HCT116 (cell line): ENCODE data around the gene CLEC20A. TPM values are rescaled to one million over a fixed set of nuclear protein-coding genes. Genes with fewer than 3 reads are reported as not detected.

Experiments used
- ATAC-seq: fragments of 200-7000 bp; cut with Tn5 transposase; 2 replicates; pipeline ENCODE4 v1.9.1; 2020; ENCODE audit warnings: mild to moderate bottlenecking, moderate library complexity
- BruUV-seq: library from RNA; stranded (reverse); fragments of 400-500 nt; replicated peaks from 2 replicates; lab custom pipeline; 2021; lab: Mats Ljungman, UMichigan
- CTCF ChIA-PET: fragments of 300-600 bp; sonication (Branson Sonifier 250); formaldehyde crosslinking; loops from one replicate; lab custom pipeline; 2021; ENCODE audit warnings: antibody characterized with exemption; lab: Charles Lee
- POLR2A ChIA-PET: fragments of 300-600, 350-600 bp; sonication (Branson Sonifier 250); formaldehyde crosslinking; loops from one replicate; lab custom pipeline; 2021; ENCODE audit warnings: antibody characterized with exemption; lab: Charles Lee
- RAD21 ChIA-PET, 2 experiments: fragments of 300-600 bp; sonication (Branson Sonifier 250); formaldehyde crosslinking; loops; one replicate each; lab custom pipeline; 2023; ENCODE audit warnings: low total read pairs in 2 of 2; ENCODE audit not compliant: uncharacterized antibody in 2 of 2, unreplicated experiment in 2 of 2, low non-redundant PET in 1 of 2; lab: Charles Lee
- DNase-seq: peaks from one replicate; pipeline ENCODE4 v3.0.0-alpha.2; 2010; ENCODE audit warnings: low read depth, low spot score
- H2AFZ ChIP-seq: fragments of 200-600 bp; shearing (Covaris generic), sonication (generic); 2 replicates; pipeline ENCODE4 v1.6.1; 2017; ENCODE audit warnings: low read depth, mixed run types, mixed read lengths, antibody characterized with exemption, low read length; ENCODE audit not compliant: poor library complexity, severe bottlenecking
- H3K27ac ChIP-seq: 2 replicates; pipeline ENCODE4 v1.5.1; 2012; ENCODE audit warnings: low read depth, low read length
- H3K27me3 ChIP-seq: fragments of 200-600 bp; sonication (generic); 2 replicates; pipeline ENCODE4 v1.6.1; 2016; ENCODE audit warnings: mixed run types, low read length, mixed read lengths; ENCODE audit not compliant: insufficient read depth
- H3K36me3 ChIP-seq, 2 experiments: fragments of 200-500 bp in 1 of 2; fragments of 200-600 bp in 1 of 2; sonication (Bioruptor generic) in 1 of 2; sonication (generic) in 1 of 2; 2 replicates each; pipeline versions ENCODE4 v1.5.1 to v1.6.1; 2014 to 2016; ENCODE audit warnings: low read length in 2 of 2, inconsistent platforms in 1 of 2, mixed read lengths in 1 of 2, mixed run types in 1 of 2; ENCODE audit not compliant: insufficient read depth in 2 of 2, control insufficient read depth in 1 of 2
- H3K4me1 ChIP-seq, 2 experiments: fragments of 200-600 bp in 1 of 2; sonication (generic) in 1 of 2; 2 replicates each; pipeline versions ENCODE4 v1.5.1 to v1.6.1; 2012 to 2017; ENCODE audit warnings: low read length in 2 of 2, inconsistent platforms in 1 of 2, mild to moderate bottlenecking in 1 of 2, mixed read lengths in 1 of 2, mixed run types in 1 of 2, moderate library complexity in 1 of 2; ENCODE audit not compliant: insufficient read depth in 2 of 2, control insufficient read depth in 1 of 2
- H3K4me2 ChIP-seq: fragments of 200-600 bp; sonication (generic); 2 replicates; pipeline ENCODE4 v1.6.1; 2017; ENCODE audit warnings: mixed run types, low read length, mixed read lengths
- H3K4me3 ChIP-seq, 2 experiments: fragments of 200-600 bp in 1 of 2; sonication (generic) in 1 of 2; replicated peaks in 1 of 2; 2 replicates each; pipeline ENCODE4 v1.5.1; 2011 to 2016; ENCODE audit warnings: low read length in 2 of 2, control low read depth in 1 of 2, low read depth in 1 of 2, mild to moderate bottlenecking in 1 of 2, mixed read lengths in 1 of 2, mixed run types in 1 of 2
- H3K79me2 ChIP-seq: fragments of 200-600 bp; sonication (generic); 2 replicates; pipeline ENCODE4 v1.6.1; 2017; ENCODE audit warnings: mild to moderate bottlenecking, mixed run types, low read length, moderate library complexity, mixed read lengths; ENCODE audit not compliant: insufficient read depth
- H3K9ac ChIP-seq: fragments of 200-600 bp; sonication (generic); 2 replicates; pipeline ENCODE4 v1.6.1; 2016; ENCODE audit warnings: low read length, mixed read lengths
- H3K9me2 ChIP-seq: fragments of 200-600 bp; sonication (generic), shearing (Covaris generic); 2 replicates; pipeline ENCODE4 v1.6.1; 2017; ENCODE audit warnings: mixed run types, mild to moderate bottlenecking, moderate library complexity; ENCODE audit not compliant: insufficient read depth
- H3K9me3 ChIP-seq, 2 experiments: fragments of 200-500 bp in 1 of 2; fragments of 200-600 bp in 1 of 2; sonication (Bioruptor generic) in 1 of 2; sonication (generic) in 1 of 2; 2 replicates each; pipeline ENCODE4 v1.6.1; 2014 to 2017; ENCODE audit warnings: low read length in 2 of 2, mixed read lengths in 2 of 2, inconsistent platforms in 1 of 2, low read depth in 1 of 2, mild to moderate bottlenecking in 1 of 2, mixed run types in 1 of 2, moderate library complexity in 1 of 2; ENCODE audit not compliant: control insufficient read depth in 1 of 2, insufficient read depth in 1 of 2
- H4K20me1 ChIP-seq: fragments of 200-600 bp; sonication (generic), shearing (Covaris generic); 2 replicates; pipeline ENCODE4 v1.6.1; 2017; ENCODE audit warnings: mixed run types, mild to moderate bottlenecking, moderate library complexity; ENCODE audit not compliant: insufficient read depth
- ATF3 ChIP-seq: IDR thresholded peaks from 2 replicates; pipeline ENCODE4 v1.6.1; 2012
- FOSL1 ChIP-seq: IDR thresholded peaks from 2 replicates; pipeline ENCODE4 v1.6.1; 2012; ENCODE audit warnings: low read depth
- MAX ChIP-seq: IDR thresholded peaks from 2 replicates; pipeline ENCODE4 v1.6.1; 2012
- POLR2AphosphoS5 ChIP-seq: IDR thresholded peaks from 2 replicates; pipeline ENCODE4 v1.6.1; 2011; ENCODE audit warnings: mild to moderate bottlenecking, low read depth, low read length, moderate library complexity
- RAD21 ChIP-seq: IDR thresholded peaks from 2 replicates; pipeline ENCODE4 v1.6.1; 2012; ENCODE audit warnings: low read depth, mild to moderate bottlenecking
- SRF ChIP-seq: IDR thresholded peaks from 2 replicates; pipeline ENCODE4 v1.6.1; 2012; ENCODE audit warnings: low read depth
- TCF7L2 ChIP-seq: IDR thresholded peaks from 2 replicates; pipeline ENCODE4 v1.7.0; 2011; ENCODE audit warnings: borderline replicate concordance, inconsistent platforms; ENCODE audit not compliant: insufficient read depth, insufficient read length; ENCODE audit errors: extremely low read depth
- ZFX ChIP-seq: fragments of 450-650 bp; IDR thresholded peaks from 2 replicates; pipeline ENCODE4 v1.6.1; 2017
- ZNF274 ChIP-seq: fragments of 200-500 bp; sonication (Bioruptor generic); IDR thresholded peaks from 2 replicates; pipeline ENCODE4 v1.6.1; 2014; ENCODE audit warnings: mild to moderate bottlenecking, low read depth, low read length, inconsistent platforms
- intact Hi-C: fragments of 100-400 bp; cut with micrococcal nuclease; formaldehyde crosslinking; loops from 2 replicates; pipeline ENCODE4 v1.10.0; 2022
- total RNA-seq: library from RNA; stranded (reverse); gene quantifications from one replicate; pipeline ENCODE4 v1.2.1, GENCODE V29; 2021; ENCODE audit not compliant: unreplicated experiment
- TF ChIP-seq, protein P1 (sequence below), 3 experiments: fragments of 200-600 bp in 1 of 3; sonication (generic) in 1 of 3; IDR thresholded peaks in 2 of 3; conservative IDR thresholded peaks in 1 of 3; 2 replicates each; pipeline ENCODE4 v1.5.1; 2012 to 2017; ENCODE audit warnings: low read depth in 2 of 3, low read length in 2 of 3, antibody characterized with exemption in 1 of 3, borderline replicate concordance in 1 of 3, control low read depth in 1 of 3, mild to moderate bottlenecking in 1 of 3, mixed read lengths in 1 of 3, mixed run types in 1 of 3, moderate library complexity in 1 of 3; ENCODE audit not compliant: insufficient read depth in 1 of 3

Gene CLEC20A
- total RNA-seq, 1 experiment from 2014 or later, result not detected

- no TSS peak for BruUV-seq
- intact Hi-C loops, result no loop called here
- no peak for DNase-seq
Observed at GRCh38 chr1:178494569-178494971, 2.2 kb downstream of the CLEC20A start.

More at GRCh38 chr1:178494569-178494971, 2.2 kb downstream of the CLEC20A start:
- no peak overlapping the region for H3K27ac ChIP-seq
- H3K36me3 ChIP-seq, result no peaks in the 10 kb centered on the region
- no peak for TF ChIP-seq POLR2AphosphoS5
- no peak for TF ChIP-seq MAX
- no peak for TF ChIP-seq SRF
- TF ChIP-seq, protein P1, sequence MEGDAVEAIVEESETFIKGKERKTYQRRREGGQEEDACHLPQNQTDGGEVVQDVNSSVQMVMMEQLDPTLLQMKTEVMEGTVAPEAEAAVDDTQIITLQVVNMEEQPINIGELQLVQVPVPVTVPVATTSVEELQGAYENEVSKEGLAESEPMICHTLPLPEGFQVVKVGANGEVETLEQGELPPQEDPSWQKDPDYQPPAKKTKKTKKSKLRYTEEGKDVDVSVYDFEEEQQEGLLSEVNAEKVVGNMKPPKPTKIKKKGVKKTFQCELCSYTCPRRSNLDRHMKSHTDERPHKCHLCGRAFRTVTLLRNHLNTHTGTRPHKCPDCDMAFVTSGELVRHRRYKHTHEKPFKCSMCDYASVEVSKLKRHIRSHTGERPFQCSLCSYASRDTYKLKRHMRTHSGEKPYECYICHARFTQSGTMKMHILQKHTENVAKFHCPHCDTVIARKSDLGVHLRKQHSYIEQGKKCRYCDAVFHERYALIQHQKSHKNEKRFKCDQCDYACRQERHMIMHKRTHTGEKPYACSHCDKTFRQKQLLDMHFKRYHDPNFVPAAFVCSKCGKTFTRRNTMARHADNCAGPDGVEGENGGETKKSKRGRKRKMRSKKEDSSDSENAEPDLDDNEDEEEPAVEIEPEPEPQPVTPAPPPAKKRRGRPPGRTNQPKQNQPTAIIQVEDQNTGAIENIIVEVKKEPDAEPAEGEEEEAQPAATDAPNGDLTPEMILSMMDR (IDR thresholded peaks at IDR 0.05 in 2 of 3, conservative IDR thresholded peaks at IDR 0.05 in 1 of 3; ENCODE audit: borderline replicate concordance in 1 of 3, insufficient read depth in 1 of 3, low read depth in 2 of 3, low read length in 2 of 3), result no peak
- no peak for TF ChIP-seq ATF3
- no peak for TF ChIP-seq FOSL1
- TF ChIP-seq RAD21, result no peak
- TF ChIP-seq ZNF274, result no peak
- no peak for TF ChIP-seq ZFX
- no peak for TF ChIP-seq TCF7L2
- TF ChIP-seq, all 23 proteins: peak for 0
- no peaks in the 10 kb centered on the region for H3K79me2 ChIP-seq
- peaks cover 0 to 7% of the 10 kb centered on the region in 2 experiments; a peak in 1 of 4 replicates for H3K4me1 ChIP-seq
- RAD21 ChIA-PET, result no interaction called here
- H3K9me3 ChIP-seq, result no peaks in the 10 kb centered on the region
- POLR2A ChIA-PET, result no interaction called here
- H3K9me2 ChIP-seq, result no peaks in the 10 kb centered on the region
- CTCF ChIA-PET, result no interaction called here
- H3K9ac ChIP-seq, result no peak overlapping the region
- H3K27me3 ChIP-seq, result no peaks in the 10 kb centered on the region
- H4K20me1 ChIP-seq, result no peaks in the 10 kb centered on the region
- no peak overlapping the region for H3K4me2 ChIP-seq
- H2AFZ ChIP-seq, result no peak overlapping the region
- no peak for ATAC-seq
- H3K4me3 ChIP-seq, result no peak overlapping the region
